HepG2 (cell line): Measurements from ENCODE around the gene MAIP1. TPM values are rescaled to one million over a fixed set of nuclear protein-coding genes. Genes with fewer than 3 reads are reported as not detected.

Experiments
- ARNT2 ChIP-seq: sonication (generic); formaldehyde crosslinking; IDR thresholded peaks from 2 replicates; pipeline ENCODE4 v1.8.0; 2022; ENCODE audit warnings: mild to moderate bottlenecking, low read depth, missing genetic modification reagents, moderate library complexity
- CEBPZ ChIP-seq: IDR thresholded peaks from 2 replicates; pipeline ENCODE4 v1.6.1; 2012; ENCODE audit warnings: low read length, improper control_type of control experiment
- CREM ChIP-seq, 2 experiments: sonication (generic) in 1 of 2; formaldehyde crosslinking in 1 of 2; IDR thresholded peaks; 2 replicates each; pipeline versions ENCODE4 v1.4.0 to v1.6.1; 2016 to 2020; ENCODE audit warnings: antibody characterized with exemption in 1 of 2, mild to moderate bottlenecking in 1 of 2, missing genetic modification reagents in 1 of 2
- ERF ChIP-seq: IDR thresholded peaks from 2 replicates; pipeline ENCODE4 v1.6.1; 2018; ENCODE audit warnings: missing biosample characterization, missing genetic modification reagents
- FOXK1 ChIP-seq: sonication (generic); formaldehyde crosslinking; IDR thresholded peaks from 2 replicates; pipeline ENCODE4 v1.4.0; 2020; ENCODE audit warnings: low read depth, missing genetic modification reagents, borderline replicate concordance
- MYNN ChIP-seq: sonication (generic); formaldehyde crosslinking; IDR thresholded peaks from 2 replicates; pipeline ENCODE4 v1.4.0; 2020; ENCODE audit warnings: mild to moderate bottlenecking, low read depth, missing genetic modification reagents
- NBN ChIP-seq: fragments of 450-650 bp; conservative IDR thresholded peaks from 2 replicates; pipeline ENCODE4 v1.6.1; 2017
- PITX1 ChIP-seq: sonication (generic); formaldehyde crosslinking; IDR thresholded peaks from 2 replicates; pipeline ENCODE4 v1.5.1; 2020; ENCODE audit warnings: mild to moderate bottlenecking, missing genetic modification reagents
- RCOR2 ChIP-seq: IDR thresholded peaks from 2 replicates; pipeline ENCODE4 v1.6.1; 2016; ENCODE audit warnings: missing biosample characterization, missing genetic modification reagents
- SPEN ChIP-seq: sonication (generic); formaldehyde crosslinking; IDR thresholded peaks from 2 replicates; pipeline ENCODE4 v1.5.1; 2020; ENCODE audit warnings: low read depth, mild to moderate bottlenecking, missing genetic modification reagents
- U2AF2 ChIP-seq: fragments of 200-400 bp; formaldehyde crosslinking; IDR thresholded peaks from 2 replicates; pipeline ENCODE4 v1.6.1; 2017; ENCODE audit warnings: low read depth, mild to moderate bottlenecking, low read length
- USF2 ChIP-seq, 2 experiments: sonication (generic) in 1 of 2; formaldehyde crosslinking in 1 of 2; IDR thresholded peaks; 2 replicates each; pipeline versions ENCODE4 v1.5.1 to v1.6.1; 2011 to 2020; ENCODE audit warnings: borderline replicate concordance in 1 of 2, low read depth in 1 of 2, low read length in 1 of 2, mild to moderate bottlenecking in 1 of 2, missing genetic modification reagents in 1 of 2, moderate library complexity in 1 of 2
- ZBTB7B ChIP-seq: sonication (generic); formaldehyde crosslinking; IDR thresholded peaks from 2 replicates; pipeline ENCODE4 v1.4.0; 2020; ENCODE audit warnings: missing genetic modification reagents
- ZMAT5 ChIP-seq: sonication (generic); formaldehyde crosslinking; IDR thresholded peaks from 2 replicates; pipeline ENCODE4 v1.5.0; 2020; ENCODE audit warnings: mild to moderate bottlenecking, low read depth, missing genetic modification reagents, borderline replicate concordance
- ZNF263 ChIP-seq: sonication (generic); formaldehyde crosslinking; IDR thresholded peaks from 2 replicates; pipeline ENCODE4 v1.4.0; 2020; ENCODE audit warnings: missing genetic modification reagents
- ZNF34 ChIP-seq: sonication (generic); formaldehyde crosslinking; IDR thresholded peaks from 2 replicates; pipeline ENCODE4 v1.4.0; 2020; ENCODE audit warnings: mild to moderate bottlenecking, missing genetic modification reagents, borderline replicate concordance
- ZNF609 ChIP-seq: sonication (generic); formaldehyde crosslinking; IDR thresholded peaks from 2 replicates; pipeline ENCODE4 v1.4.0; 2020; ENCODE audit warnings: mild to moderate bottlenecking, missing genetic modification reagents, borderline replicate concordance
- polyA plus RNA-seq, 8 experiments: library from polyadenylated mRNA; depleted of rRNA in 3 of 8; stranded (reverse) in 7 of 8; unstranded in 1 of 8; fragments of >200 nt; fragmentation: Illumina TruSeq in 4 of 8; extraction: Trizol in 4 of 8; gene quantifications; 2 replicates each; pipeline versions ENCODE4 v1.2.1 to v1.2.3, GENCODE V29; 2011 to 2016; ENCODE audit warnings: low read depth in 4 of 8, missing spikeins in 1 of 8, mixed read lengths in 1 of 8; ENCODE audit not compliant: insufficient read depth in 1 of 8
- total RNA-seq, 5 experiments: library from RNA; depleted of rRNA; stranded (reverse); fragments of >200 nt; fragmentation: Illumina TruSeq; extraction: Trizol; gene quantifications; 2 replicates each; pipeline ENCODE4 v1.2.3, GENCODE V29; 2016; ENCODE audit warnings: low read depth in 1 of 5

Gene MAIP1
- total and polyA plus RNA-seq, 2 of the 13 experiments (the other 11 are each of a cell fraction or from before 2014, with no cell fraction given) = 22.3 to 72.9 TPM

DNA sequence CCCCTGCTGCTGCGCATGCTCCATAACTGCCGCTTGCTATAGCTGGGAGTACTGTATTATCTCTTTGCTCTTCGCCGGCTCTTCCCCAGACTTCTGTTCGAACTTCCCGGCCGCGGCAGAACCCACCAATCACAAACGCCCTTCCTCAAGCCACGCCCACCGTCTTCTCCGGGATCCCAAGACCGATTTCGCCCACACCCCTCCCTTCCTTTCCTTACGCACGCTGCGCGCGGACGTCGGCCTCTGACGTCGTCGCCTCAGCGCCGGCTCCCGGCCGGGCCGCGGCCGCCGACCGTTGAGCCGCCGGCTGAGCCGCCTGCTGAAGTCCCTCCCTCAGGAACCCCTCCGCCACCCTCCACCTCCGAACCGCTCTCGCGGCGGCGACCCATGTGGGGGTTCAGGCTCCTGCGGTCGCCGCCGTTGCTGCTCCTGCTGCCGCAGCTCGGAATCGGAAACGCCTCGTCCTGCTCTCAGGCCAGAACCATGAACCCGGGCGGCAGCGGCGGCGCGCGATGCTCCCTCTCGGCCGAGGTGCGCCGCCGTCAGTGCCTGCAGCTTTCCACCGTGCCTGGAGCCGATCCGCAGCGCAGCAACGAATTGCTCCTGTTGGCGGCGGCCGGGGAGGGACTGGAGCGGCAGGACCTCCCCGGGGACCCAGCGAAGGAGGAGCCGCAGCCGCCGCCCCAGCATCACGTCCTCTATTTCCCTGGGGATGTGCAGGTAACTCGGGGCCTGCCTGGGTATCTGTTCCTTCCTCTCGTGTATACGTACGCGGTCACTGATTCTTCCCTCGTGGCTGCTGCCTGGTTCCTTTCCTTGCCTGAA, 44.1 kb upstream of the MAIP1 start, which contains the start of gene C2orf69 (continued):
- TF ChIP-seq CEBPZ (no peak), PITX1 (CRISPR knock-in tag) (peak; percentile 56; the same call in 1 of the 2 replicates), NBN (no peak), ZBTB7B (no peak; the same call in 1 of the 2 replicates), ERF (CRISPR knock-in tag) (peak; percentile 81), SPEN (peak; percentile 87), ARNT2 (CRISPR knock-in tag) (peak; percentile 99), RCOR2 (CRISPR knock-in tag) (no peak; the same call in 1 of the 2 replicates), ZNF34 (CRISPR knock-in tag) (peak; percentile 88), ZNF263 (CRISPR knock-in tag) (peak; percentile 40; the same call in 1 of the 2 replicates), USF2 (IDR thresholded peaks at IDR 0.05; ENCODE audit: low read depth, low read length) (no peak), USF2 (CRISPR knock-in tag; IDR thresholded peaks at IDR 0.05; ENCODE audit: borderline replicate concordance) (no peak; the same call in 1 of the 2 replicates), ZNF609 (CRISPR knock-in tag) (no peak; the same call in 1 of the 2 replicates), ZMAT5 (CRISPR knock-in tag) (no peak), CREM (IDR thresholded peaks at IDR 0.05) (peak; percentile 75), CREM (CRISPR knock-in tag; IDR thresholded peaks at IDR 0.05) (no peak), MYNN (CRISPR knock-in tag) (0 out of 2 replicates have a peak, but pooled peaks have one; percentile 44), FOXK1 (CRISPR knock-in tag) (peak; percentile 15; the same call in 1 of the 2 replicates), U2AF2 (no peak)
